K562 (cell line): ENCODE results near the gene BPHL. TPM values are rescaled to one million over a fixed set of nuclear protein-coding genes. Genes with fewer than 3 reads are reported as not detected.

Experiments used
- ARNT ChIP-seq, 2 experiments: fragments of 450-650 bp; IDR thresholded peaks; 2 replicates each; pipeline ENCODE4 v1.6.1; 2016; ENCODE audit warnings: mild to moderate bottlenecking in 1 of 2
- CBX1 ChIP-seq: sonication (generic); IDR thresholded peaks from 2 replicates; pipeline ENCODE4 v1.6.1; 2016; ENCODE audit warnings: antibody characterized with exemption, low read depth, mild to moderate bottlenecking
- CSDE1 ChIP-seq, 2 experiments: fragments of 450-650 bp; IDR thresholded peaks; 2 replicates each; pipeline ENCODE4 v1.6.1; 2016; ENCODE audit warnings: mild to moderate bottlenecking in 1 of 2
- HIVEP1 ChIP-seq: fragments of 250-450 bp; sonication (Bioruptor Pico); IDR thresholded peaks from 2 replicates; pipeline ENCODE4 v1.4.0; 2020; ENCODE audit warnings: mild to moderate bottlenecking
- HLTF ChIP-seq: fragments of 450-650 bp; IDR thresholded peaks from 2 replicates; pipeline ENCODE4 v1.6.1; 2016
- ILF3 ChIP-seq: fragments of 450-650 bp; IDR thresholded peaks from 2 replicates; pipeline ENCODE4 v1.6.1; 2018; ENCODE audit warnings: antibody characterized with exemption, mild to moderate bottlenecking, moderate library complexity, borderline replicate concordance
- ILK ChIP-seq: fragments of 450-650 bp; IDR thresholded peaks from 2 replicates; pipeline ENCODE4 v1.6.1; 2016; ENCODE audit warnings: missing genetic modification characterization, low read depth, mild to moderate bottlenecking, missing compliant biosample characterization, moderate library complexity, borderline replicate concordance
- JUNB ChIP-seq: fragments of 450-650 bp; formaldehyde crosslinking; conservative IDR thresholded peaks from 2 replicates; pipeline ENCODE4 v1.4.0; 2020; ENCODE audit warnings: mild to moderate bottlenecking
- KAT2B ChIP-seq: IDR thresholded peaks from one replicate; pipeline ENCODE4 v1.6.1; 2012; ENCODE audit warnings: low read depth, mild to moderate bottlenecking, control low read depth, inconsistent platforms, low read length, moderate library complexity
- NRF1 ChIP-seq, 2 experiments: fragments of 450-650 bp; IDR thresholded peaks in 1 of 2; conservative IDR thresholded peaks in 1 of 2; 2 replicates each; pipeline ENCODE4 v1.6.1; 2014; ENCODE audit warnings: mild to moderate bottlenecking in 2 of 2
- PHF8 ChIP-seq: fragments of 200-600 bp; sonication (generic); IDR thresholded peaks from 2 replicates; pipeline ENCODE4 v1.6.1; 2012; ENCODE audit warnings: mixed run types, mild to moderate bottlenecking, inconsistent platforms, low read length, moderate library complexity, borderline replicate concordance
- POLR3G ChIP-seq: IDR thresholded peaks from 2 replicates; pipeline ENCODE4 v1.6.1; 2011; ENCODE audit not compliant: insufficient read length, insufficient replicate concordance; ENCODE audit errors: extremely low read depth
- PURB ChIP-seq: sonication (generic); formaldehyde crosslinking; IDR thresholded peaks from 2 replicates; pipeline ENCODE4 v1.9.0; 2021; ENCODE audit warnings: low read depth, mild to moderate bottlenecking, missing genetic modification reagents
- STAT5B ChIP-seq: fragments of 250-450 bp; sonication (Bioruptor Pico); IDR thresholded peaks from 2 replicates; pipeline ENCODE4 v1.8.0; 2021; ENCODE audit warnings: mild to moderate bottlenecking, inconsistent platforms
- XRCC5 ChIP-seq: fragments of 200-400 bp; formaldehyde crosslinking; IDR thresholded peaks from 2 replicates; pipeline ENCODE4 v1.6.1; 2017; ENCODE audit warnings: low read depth, mild to moderate bottlenecking, low read length
- ZNF347 ChIP-seq: fragments of 450-650 bp; formaldehyde crosslinking; IDR thresholded peaks from 2 replicates; pipeline ENCODE4 v1.4.0; 2020; ENCODE audit warnings: low read depth, mild to moderate bottlenecking, moderate library complexity
- ZNF354B ChIP-seq: fragments of 250-450 bp; sonication (Bioruptor Pico); IDR thresholded peaks from 2 replicates; pipeline ENCODE4 v1.4.0; 2020
- polyA plus RNA-seq, 8 experiments: library from polyadenylated mRNA; depleted of rRNA in 4 of 8; stranded (reverse) in 5 of 8; unstranded in 3 of 8; fragments of >200 nt; fragmentation: Nextera tagmentation in 2 of 8; fragmentation: Illumina TruSeq in 1 of 8; extraction: Ambion mirVana in 2 of 8; extraction: Trizol in 1 of 8; gene quantifications; 2 replicates each; pipeline versions ENCODE4 v1.2.1 to v1.2.3, GENCODE V29; 2011 to 2014; ENCODE audit warnings: inconsistent platforms in 1 of 8, missing spikeins in 1 of 8
- total RNA-seq, 7 experiments: library from RNA; depleted of rRNA in 6 of 7; stranded (reverse); fragments of >200 nt in 6 of 7; fragmentation: Illumina TruSeq in 2 of 7; extraction: Trizol in 2 of 7; gene quantifications; 2 replicates each; pipeline versions ENCODE4 v1.2.1 to v1.2.3, GENCODE V29; 2011 to 2021; ENCODE audit warnings: low replicate concordance in 1 of 7
- TF ChIP-seq, protein P1 (sequence below), 3 experiments: fragments of 200-800 bp in 1 of 3; sonication (Bioruptor generic) in 1 of 3; sonication (generic) in 1 of 3; formaldehyde crosslinking in 1 of 3; IDR thresholded peaks; 2 replicates each; pipeline versions ENCODE4 v1.6.1 to v1.8.0; 2016 to 2022; ENCODE audit warnings: mild to moderate bottlenecking in 2 of 3, missing compliant biosample characterization in 2 of 3, missing genetic modification characterization in 2 of 3, missing genetic modification reagents in 1 of 3
- TF ChIP-seq, protein P2 (sequence below): IDR thresholded peaks from 2 replicates; pipeline ENCODE4 v1.6.1; 2014; ENCODE audit warnings: antibody characterized with exemption
- TF ChIP-seq, protein P3 (sequence below): IDR thresholded peaks from 2 replicates; pipeline ENCODE4 v1.6.1; 2011; ENCODE audit not compliant: insufficient read length; ENCODE audit errors: extremely low read depth

BPHL gene
- total and polyA plus RNA-seq, 9 of the 15 experiments (the other 6 are each of a cell fraction or from before 2014, with no cell fraction given), result 3.5 to 17.4 (median 8.2) TPM

DNA sequence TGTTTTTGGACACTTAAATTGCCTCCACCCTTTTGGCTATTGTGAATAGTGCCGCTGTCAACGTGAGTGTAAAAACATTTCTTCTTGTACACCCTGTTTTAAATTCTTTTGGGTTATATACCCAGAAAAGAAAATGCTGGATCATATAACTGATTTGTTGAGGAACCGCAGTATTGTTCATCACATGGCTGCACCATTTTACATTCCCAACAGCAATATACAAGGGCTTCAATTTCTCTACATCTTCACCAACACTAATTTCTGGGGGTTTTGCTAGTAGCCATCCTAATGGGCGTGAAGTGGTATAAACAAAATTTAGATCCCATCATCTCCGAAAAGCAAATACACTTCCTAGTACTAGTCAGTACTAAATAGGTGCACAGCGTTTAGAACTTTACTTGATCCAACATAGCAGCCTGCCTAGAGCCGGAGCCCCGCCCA lies 579 bp upstream of the BPHL start (continued):
- TF ChIP-seq, protein P1, sequence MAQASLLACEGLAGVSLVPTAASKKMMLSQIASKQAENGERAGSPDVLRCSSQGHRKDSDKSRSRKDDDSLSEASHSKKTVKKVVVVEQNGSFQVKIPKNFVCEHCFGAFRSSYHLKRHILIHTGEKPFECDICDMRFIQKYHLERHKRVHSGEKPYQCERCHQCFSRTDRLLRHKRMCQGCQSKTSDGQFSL (CRISPR knock-in tag; IDR thresholded peaks at IDR 0.05), result no peak
- TF ChIP-seq, protein P1 (tag; IDR thresholded peaks at IDR 0.05), result no peak
- TF ChIP-seq CBX1, result peak; percentile 77; the same call in 1 of the 2 replicates
- no peak for TF ChIP-seq ZNF354B (CRISPR knock-in tag)
- peak; percentile 77; the same call in 1 of the 2 replicates for TF ChIP-seq ILF3
- 0 out of 2 replicates have a peak, but pooled peaks have one; percentile 46 for TF ChIP-seq XRCC5
- no peak for TF ChIP-seq HIVEP1 (CRISPR knock-in tag)
- no peak for TF ChIP-seq ILK (tag)
- TF ChIP-seq PHF8, result no peak
- no peak for TF ChIP-seq NRF1 (conservative IDR thresholded peaks at IDR 0.05 in 1 of 2, IDR thresholded peaks at IDR 0.05 in 1 of 2)
- no peak for TF ChIP-seq ARNT (IDR thresholded peaks at IDR 0.05)
- TF ChIP-seq JUNB (CRISPR knock-in tag), result no peak
- peak in 1 of 2 experiments; percentile 65; a peak in 2 of 4 replicates for TF ChIP-seq CSDE1 (IDR thresholded peaks at IDR 0.05)
- no peak for TF ChIP-seq HLTF
- no peak for TF ChIP-seq POLR3G
- TF ChIP-seq ZNF347 (CRISPR knock-in tag), result no peak
- TF ChIP-seq, protein P2, sequence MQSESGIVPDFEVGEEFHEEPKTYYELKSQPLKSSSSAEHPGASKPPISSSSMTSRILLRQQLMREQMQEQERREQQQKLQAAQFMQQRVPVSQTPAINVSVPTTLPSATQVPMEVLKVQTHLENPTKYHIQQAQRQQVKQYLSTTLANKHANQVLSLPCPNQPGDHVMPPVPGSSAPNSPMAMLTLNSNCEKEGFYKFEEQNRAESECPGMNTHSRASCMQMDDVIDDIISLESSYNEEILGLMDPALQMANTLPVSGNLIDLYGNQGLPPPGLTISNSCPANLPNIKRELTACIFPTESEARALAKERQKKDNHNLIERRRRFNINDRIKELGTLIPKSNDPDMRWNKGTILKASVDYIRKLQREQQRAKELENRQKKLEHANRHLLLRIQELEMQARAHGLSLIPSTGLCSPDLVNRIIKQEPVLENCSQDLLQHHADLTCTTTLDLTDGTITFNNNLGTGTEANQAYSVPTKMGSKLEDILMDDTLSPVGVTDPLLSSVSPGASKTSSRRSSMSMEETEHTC, result no peak
- TF ChIP-seq, protein P3, sequence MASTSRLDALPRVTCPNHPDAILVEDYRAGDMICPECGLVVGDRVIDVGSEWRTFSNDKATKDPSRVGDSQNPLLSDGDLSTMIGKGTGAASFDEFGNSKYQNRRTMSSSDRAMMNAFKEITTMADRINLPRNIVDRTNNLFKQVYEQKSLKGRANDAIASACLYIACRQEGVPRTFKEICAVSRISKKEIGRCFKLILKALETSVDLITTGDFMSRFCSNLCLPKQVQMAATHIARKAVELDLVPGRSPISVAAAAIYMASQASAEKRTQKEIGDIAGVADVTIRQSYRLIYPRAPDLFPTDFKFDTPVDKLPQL, result no peak
- no peak for TF ChIP-seq KAT2B
- TF ChIP-seq STAT5B (CRISPR knock-in tag), result no peak
- TF ChIP-seq PURB, result no peak
